GM19035 (cell line): Measurements from ENCODE around the gene ADAMTSL3.

Experiments
- ATAC-seq: cut with Tn5 transposase; IDR thresholded peaks from one replicate; pipeline ENCODE4 v1.9.1; 2021; ENCODE audit not compliant: unreplicated experiment

ADAMTSL3 gene

GRCh38 chr15:83913034-83913632, 259.2 kb downstream of the ADAMTSL3 start:
- no peak for ATAC-seq

GRCh38 chr15:83914906-83915305, 261.0 kb downstream of the ADAMTSL3 start:
- ATAC-seq, result no peak

- ATAC-seq, result no peak
Measured at GRCh38 chr15:83917432-83917831, 263.5 kb downstream of the ADAMTSL3 start.

- ATAC-seq, result no peak
Measured at GRCh38 chr15:83918011-83918410, 264.1 kb downstream of the ADAMTSL3 start.

- peak; percentile 79 for ATAC-seq
Measured at GRCh38 chr15:83919319-83919830, 265.5 kb downstream of the ADAMTSL3 start.

GRCh38 chr15:83919978-83920510, 266.1 kb downstream of the ADAMTSL3 start:
- ATAC-seq, result no peak

GRCh38 chr15:83922649-83923294, 268.8 kb downstream of the ADAMTSL3 start:
- no peak for ATAC-seq

- ATAC-seq, result no peak
Measured at GRCh38 chr15:83926116-83926515, 272.2 kb downstream of the ADAMTSL3 start.

GRCh38 chr15:83927704-83928391, 273.9 kb downstream of the ADAMTSL3 start:
- ATAC-seq, result peak; percentile 44

GRCh38 chr15:83928392-83928734, 274.4 kb downstream of the ADAMTSL3 start:
- ATAC-seq, result peak; percentile 86

GRCh38 chr15:83928878-83929418, 275.0 kb downstream of the ADAMTSL3 start:
- ATAC-seq, result peak; percentile 35

- no peak for ATAC-seq
Measured at GRCh38 chr15:83929619-83930018, 275.7 kb downstream of the ADAMTSL3 start.

GRCh38 chr15:83930392-83931212, 276.7 kb downstream of the ADAMTSL3 start:
- no peak for ATAC-seq

- no peak for ATAC-seq
Measured at GRCh38 chr15:83935774-83936173, 281.9 kb downstream of the ADAMTSL3 start.

GRCh38 chr15:83940136-83940535, 286.2 kb downstream of the ADAMTSL3 start:
- ATAC-seq, result no peak

GRCh38 chr15:83943043-83943442, 289.1 kb downstream of the ADAMTSL3 start:
- ATAC-seq, result no peak

GRCh38 chr15:83943849-83944404, 290.0 kb downstream of the ADAMTSL3 start:
- ATAC-seq, result no peak

GRCh38 chr15:83947156-83947555, 293.2 kb downstream of the ADAMTSL3 start:
- ATAC-seq, result no peak

GRCh38 chr15:83954506-83954905, 300.6 kb downstream of the ADAMTSL3 start:
- no peak for ATAC-seq

- peak; percentile 99 for ATAC-seq
Measured at GRCh38 chr15:83955806-83956265, 301.9 kb downstream of the ADAMTSL3 start.
